Endothelial cell of umbilical vein (primary cell): ENCODE data around the gene RND3. TPM values are rescaled to one million over a fixed set of nuclear protein-coding genes. Genes with fewer than 3 reads are reported as not detected.

Experiments used
- BruUV-seq: library from RNA; stranded (reverse); fragments of 400-500 nt; replicated peaks from 2 replicates; lab custom pipeline; 2021; lab: Mats Ljungman, UMichigan
- CTCF ChIA-PET: fragments of 300-600, 350-600 bp; sonication (Branson Sonifier 250); formaldehyde crosslinking; loops from one replicate; lab custom pipeline; 2021; ENCODE audit warnings: antibody characterized with exemption, inconsistent platforms; lab: Charles Lee
- POLR2A ChIA-PET: fragments of 300-600, 350-600 bp; sonication (Branson Sonifier 250); formaldehyde crosslinking; loops from one replicate; lab custom pipeline; 2021; ENCODE audit warnings: antibody characterized with exemption, inconsistent platforms; lab: Charles Lee
- DNase-seq: peaks from one replicate; pipeline ENCODE4 v3.0.0-alpha.2; 2011; ENCODE audit warnings: low read depth, low spot score
- FAIRE-seq: peaks from 2 replicates; lab custom pipeline; 2011; peaks lifted over from hg19 to GRCh38; lab: Jason Lieb, UNC
- H2AFZ ChIP-seq: 2 replicates; pipeline ENCODE4 v1.6.0; 2012; ENCODE audit warnings: low read depth, low read length, control low read depth, inconsistent platforms
- H3K27ac ChIP-seq: 2 replicates; pipeline ENCODE4 v1.5.1; 2011; ENCODE audit warnings: low read depth, mild to moderate bottlenecking, control low read depth, low read length, moderate library complexity; ENCODE audit not compliant: insufficient read depth
- H3K27me3 ChIP-seq, 2 experiments: 2 replicates each; pipeline versions ENCODE4 v1.6.0 to v1.6.1; 2011; ENCODE audit warnings: low read length in 2 of 2, mixed read lengths in 1 of 2; ENCODE audit not compliant: control insufficient read depth in 2 of 2, insufficient read depth in 2 of 2
- H3K36me3 ChIP-seq, 2 experiments: 2 replicates in 1 of 2; 3 replicates in 1 of 2; pipeline ENCODE4 v1.5.1; 2011; ENCODE audit warnings: low read length in 2 of 2, mild to moderate bottlenecking in 1 of 2, moderate library complexity in 1 of 2; ENCODE audit not compliant: control insufficient read depth in 2 of 2, insufficient read depth in 2 of 2; ENCODE audit errors: extremely low read depth in 1 of 2
- H3K4me1 ChIP-seq: 3 replicates; pipeline ENCODE4 v1.5.1; 2011; ENCODE audit warnings: mild to moderate bottlenecking, low read length; ENCODE audit not compliant: control insufficient read depth, insufficient read depth; ENCODE audit errors: extremely low read depth
- H3K4me2 ChIP-seq: 2 replicates; pipeline ENCODE4 v1.6.1; 2011; ENCODE audit warnings: low read length, control low read depth, mixed read lengths; ENCODE audit not compliant: insufficient read depth
- H3K4me3 ChIP-seq, 3 experiments: fragments of 200-600 bp in 1 of 3; sonication (generic), shearing (Covaris generic) in 1 of 3; replicated peaks in 1 of 3; 2 replicates each; pipeline ENCODE4 v1.5.1; 2011 to 2016; ENCODE audit warnings: control low read depth in 3 of 3, low read length in 3 of 3, mild to moderate bottlenecking in 2 of 3, inconsistent platforms in 1 of 3, low read depth in 1 of 3, moderate library complexity in 1 of 3; ENCODE audit not compliant: insufficient read depth in 1 of 3
- H3K79me2 ChIP-seq: 2 replicates; pipeline ENCODE4 v1.6.0; 2012; ENCODE audit warnings: low read length, inconsistent platforms; ENCODE audit not compliant: control insufficient read depth, insufficient read depth
- H3K9ac ChIP-seq: replicated peaks from 2 replicates; pipeline ENCODE3; 2011; ENCODE audit warnings: low read length, control low read depth; ENCODE audit not compliant: insufficient read depth; ENCODE audit errors: extremely low read depth
- H3K9me1 ChIP-seq: replicated peaks from 3 replicates; pipeline ENCODE4 v1.6.0; 2011; ENCODE audit warnings: mild to moderate bottlenecking, low read length; ENCODE audit not compliant: control insufficient read depth, insufficient read depth; ENCODE audit errors: extremely low read depth
- H3K9me3 ChIP-seq: replicated peaks from 2 replicates; pipeline ENCODE4 v1.5.1; 2012; ENCODE audit warnings: low read length, inconsistent platforms; ENCODE audit not compliant: control insufficient read depth, insufficient read depth
- H4K20me1 ChIP-seq: replicated peaks from 2 replicates; pipeline ENCODE3; 2011; ENCODE audit warnings: mild to moderate bottlenecking, low read length; ENCODE audit not compliant: control insufficient read depth, insufficient read depth; ENCODE audit errors: extremely low read depth
- CTCF ChIP-seq, 2 donors: IDR thresholded peaks; 1 replicate in 1 of 2; 2 replicates in 1 of 2; pipeline ENCODE4 v1.5.1; 2011; ENCODE audit warnings: low read length in 2 of 2, mild to moderate bottlenecking in 2 of 2, moderate library complexity in 2 of 2, control low read depth in 1 of 2, inconsistent platforms in 1 of 2, low read depth in 1 of 2; ENCODE audit not compliant: insufficient read depth in 1 of 2; ENCODE audit errors: extremely low read depth in 1 of 2
- EZH2 ChIP-seq: IDR thresholded peaks from 2 replicates; pipeline ENCODE4 v1.6.1; 2012; ENCODE audit warnings: borderline replicate concordance, low read depth, mild to moderate bottlenecking, moderate library complexity, low read length, inconsistent platforms; ENCODE audit not compliant: severe bottlenecking
- FOS ChIP-seq: IDR thresholded peaks from 2 replicates; pipeline ENCODE4 v1.6.1; 2011; ENCODE audit warnings: mild to moderate bottlenecking, low read length, moderate library complexity, borderline replicate concordance; ENCODE audit not compliant: insufficient read depth
- GATA2 ChIP-seq: IDR thresholded peaks from 2 replicates; pipeline ENCODE4 v1.7.0; 2011; ENCODE audit warnings: low read depth, mild to moderate bottlenecking, moderate library complexity, mixed read lengths, low read length; ENCODE audit not compliant: insufficient read length, insufficient read depth
- JUN ChIP-seq: IDR thresholded peaks from 2 replicates; pipeline ENCODE4 v1.6.1; 2011; ENCODE audit warnings: borderline replicate concordance, low read depth; ENCODE audit not compliant: insufficient read length, insufficient read depth
- MAX ChIP-seq: IDR thresholded peaks from 2 replicates; pipeline ENCODE4 v1.6.1; 2011; ENCODE audit not compliant: insufficient read depth, insufficient read length
- MYC ChIP-seq: IDR thresholded peaks from one replicate; pipeline ENCODE4 v1.6.1; 2011; ENCODE audit warnings: mild to moderate bottlenecking, low read depth, low read length
- POLR2A ChIP-seq: IDR thresholded peaks from 2 replicates; pipeline ENCODE4 v1.6.1; 2012; ENCODE audit warnings: low read depth, mild to moderate bottlenecking, control low read depth, low read length
- POLR2AphosphoS5 ChIP-seq: IDR thresholded peaks from 2 replicates; pipeline ENCODE4 v1.6.1; 2012; ENCODE audit warnings: low read depth, mild to moderate bottlenecking, control low read depth, low read length, moderate library complexity; ENCODE audit not compliant: insufficient read depth
- dilution Hi-C: fragments of 300-500 bp; cut with MboI; formaldehyde crosslinking; loops from one replicate; pipeline ENCODE4 v1.15.0; 2019; ENCODE audit warnings: low sequenced_read_pairs; ENCODE audit not compliant: extremely low pct_ligation_motif_present
- intact Hi-C: fragments of 100-400 bp; cut with micrococcal nuclease; formaldehyde crosslinking; loops from one replicate; pipeline ENCODE4 v1.10.0; 2022
- polyA plus RNA-seq, 4 experiments: library from polyadenylated mRNA; depleted of rRNA in 3 of 4; stranded (reverse) in 3 of 4; unstranded in 1 of 4; fragments of >200 nt; gene quantifications; 2 replicates each; pipeline versions ENCODE4 v1.2.1 to v1.2.3, GENCODE V29; 2011 to 2012; ENCODE audit warnings: missing spikeins in 1 of 4
- total RNA-seq: library from RNA; stranded (reverse); gene quantifications from 2 replicates; pipeline ENCODE4 v1.2.3, GENCODE V29; 2021

RND3 gene
- total and polyA plus RNA-seq, 2 donors (not counting 3 experiments of a cell fraction or from before 2014, with no cell fraction given), result 53.3 to 158 TPM

- TF ChIP-seq MYC (no peak), EZH2 (no peak), GATA2 (no peak), FOS (no peak), POLR2AphosphoS5 (no peak), CTCF (IDR thresholded peaks at IDR 0.05; ENCODE audit: extremely low read depth in 1 of 2, insufficient read depth in 1 of 2, low read depth in 1 of 2, low read length in 2 of 2) (no peak), MAX (no peak), JUN (peak; percentile 61), POLR2A (no peak)
- Histone ChIP-seq H3K4me2 (peak overlapping the region; percentile 34), H3K4me1 (peaks cover 13% of the 10 kb centered on the region), H3K4me3 (no peak overlapping the region), H2AFZ (no peak overlapping the region), H3K36me3 (no peaks in the 10 kb centered on the region), H3K9ac (no peak overlapping the region), H3K9me1 (no peaks in the 10 kb centered on the region), H3K9me3 (no peaks in the 10 kb centered on the region), H3K79me2 (peaks cover 3% of the 10 kb centered on the region), H3K27ac (peak overlapping the region; percentile 27), H3K27me3 (no peaks in the 10 kb centered on the region), H4K20me1 (no peaks in the 10 kb centered on the region)
- no TSS peak for BruUV-seq
- dilution Hi-C loops (loop anchor here (25.0 kb wide), 1 partner anchor 355 kb away; no protein-coding TSS in a partner anchor), intact Hi-C loops (loop anchor here (1.0 kb wide), 1 partner anchor 559 kb away; no protein-coding TSS in a partner anchor)
- FAIRE-seq (peak; percentile 62), DNase-seq (peak; percentile 83)
- CTCF ChIA-PET, result no interaction called here
- POLR2A ChIA-PET, result no interaction called here
Measured at GRCh38 chr2:150491943-150492342, 4.5 kb upstream of the RND3 start.
